ENCODE results near the gene ACHE.
A peak's percentile ranks its signal among the peaks of the same experiment; 100 is the strongest.
"Not testable (repeated sequence)": the region's sequence is repeated elsewhere in the genome, so short reads cannot be mapped to it uniquely, and the experiment has no call there.

The ACHE gene

GRCh38 chr7:100864263-100864845 is 31.3 kb downstream of the ACHE start:
- DNase-seq (ENCODE audit: low read depth in 2 of 3, low spot score in 2 of 3) = no peak

GRCh38 chr7:100863406-100863950 is 32.2 kb downstream of the ACHE start:
- no peak for DNase-seq (ENCODE audit: low read depth in 2 of 3, low spot score in 2 of 3)

DNA sequence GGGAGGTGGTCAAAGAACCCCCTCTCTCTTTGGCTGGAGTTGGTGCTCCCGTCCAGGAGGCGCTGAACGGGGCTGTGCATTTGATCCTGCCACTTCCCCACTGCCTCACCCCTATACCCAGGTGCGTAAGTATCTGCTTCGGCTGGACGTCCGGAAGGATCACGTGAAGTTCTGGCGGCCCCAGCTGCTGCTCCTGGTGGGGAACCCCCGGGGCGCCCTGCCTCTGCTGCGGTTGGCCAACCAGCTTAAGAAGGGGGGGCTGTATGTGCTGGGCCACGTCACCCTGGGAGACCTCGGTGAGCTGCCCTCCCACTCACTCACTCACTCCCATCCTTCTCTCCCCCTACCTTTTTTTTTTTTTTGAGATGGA is 34.1 kb downstream of the ACHE start:
- DNase-seq (ENCODE audit: low read depth in 2 of 3, low spot score in 2 of 3) = no peak

DNA sequence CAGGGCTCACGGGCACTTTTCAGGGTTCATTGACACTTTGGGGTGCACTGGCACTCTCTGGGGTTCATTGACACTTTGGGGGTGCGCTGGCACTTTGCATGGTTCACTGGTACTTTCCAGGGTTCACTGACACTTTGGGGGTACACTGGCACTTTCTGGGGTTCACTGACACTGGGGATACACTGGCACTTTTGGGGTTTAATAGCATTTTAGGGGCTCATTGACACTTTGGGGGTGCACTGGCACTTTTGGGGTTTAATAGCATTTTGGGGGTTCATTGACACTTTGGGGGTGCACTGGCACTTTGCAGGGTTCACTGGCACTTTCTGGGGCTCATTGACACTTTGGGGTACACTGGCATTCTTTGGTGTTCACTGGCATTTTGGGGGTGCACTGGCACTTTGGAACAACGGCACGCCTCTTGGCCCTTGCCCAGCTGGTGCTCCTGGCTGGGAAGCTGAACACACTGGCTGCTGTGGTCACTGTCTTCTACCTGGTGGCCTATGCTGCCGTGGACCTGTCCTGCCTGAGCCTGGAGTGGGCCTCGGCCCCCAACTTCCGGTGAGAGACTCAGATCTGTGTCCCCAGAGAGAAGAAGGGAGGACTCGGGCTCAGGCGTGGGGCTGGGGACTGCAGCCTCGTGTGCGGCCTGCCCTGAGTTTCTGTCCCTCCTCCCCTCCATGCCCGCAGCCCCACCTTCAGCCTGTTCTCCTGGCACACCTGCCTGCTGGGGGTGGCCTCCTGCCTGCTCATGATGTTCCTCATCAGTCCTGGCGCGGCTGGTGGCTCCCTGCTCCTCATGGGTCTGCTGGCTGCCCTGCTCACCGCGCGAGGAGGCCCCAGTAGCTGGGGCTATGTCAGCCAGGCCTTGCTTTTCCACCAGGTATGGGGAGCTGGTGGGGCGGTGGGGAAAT is 34.7 kb downstream of the ACHE start:
- DNase-seq (ENCODE audit: low read depth in 2 of 3, low spot score in 2 of 3) = no peak

DNA sequence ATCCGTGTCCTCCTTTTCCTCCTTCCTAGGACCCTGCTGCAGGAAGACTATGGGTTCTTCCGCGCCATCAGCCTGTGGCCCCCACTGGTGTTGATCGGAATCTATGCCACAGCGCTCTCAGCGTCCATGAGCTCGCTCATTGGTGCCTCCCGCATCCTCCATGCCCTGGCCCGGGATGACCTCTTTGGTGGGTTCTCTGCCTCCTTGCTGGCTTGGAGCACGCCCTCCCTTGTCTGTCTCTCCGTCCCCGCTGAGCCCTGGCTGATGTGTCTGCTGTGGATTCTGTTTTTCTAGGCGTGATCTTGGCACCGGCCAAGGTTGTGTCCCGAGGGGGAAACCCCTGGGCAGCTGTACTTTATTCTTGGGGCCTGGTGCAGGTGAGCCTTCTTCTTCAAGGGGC is 35.8 kb downstream of the ACHE start:
- DNase-seq (ENCODE audit: low read depth in 2 of 3, low spot score in 2 of 3) = no peak

GRCh38 chr7:100856871-100857282 is 38.8 kb downstream of the ACHE start:
- no peak for DNase-seq (ENCODE audit: low read depth in 2 of 3, low spot score in 2 of 3)

DNA sequence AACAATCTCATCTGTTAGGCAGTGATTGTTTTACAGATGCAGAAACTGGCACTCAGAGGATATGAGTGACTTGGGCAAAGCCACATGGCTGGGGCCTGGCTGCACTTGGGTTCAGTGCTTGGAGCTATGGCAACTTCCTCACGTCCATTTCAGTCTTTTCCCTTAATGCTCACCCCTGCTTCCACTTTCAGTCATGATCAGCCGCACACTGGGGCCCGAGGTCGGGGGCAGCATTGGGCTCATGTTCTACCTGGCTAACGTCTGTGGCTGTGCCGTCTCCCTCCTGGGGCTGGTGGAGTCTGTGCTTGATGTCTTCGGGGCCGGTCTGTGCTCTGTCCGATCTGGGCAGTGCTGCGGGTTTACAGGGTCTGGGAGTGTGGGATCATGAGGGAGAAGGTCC is 40.2 kb downstream of the ACHE start:
- DNase-seq (ENCODE audit: low read depth in 2 of 3, low spot score in 2 of 3) = no peak

DNA sequence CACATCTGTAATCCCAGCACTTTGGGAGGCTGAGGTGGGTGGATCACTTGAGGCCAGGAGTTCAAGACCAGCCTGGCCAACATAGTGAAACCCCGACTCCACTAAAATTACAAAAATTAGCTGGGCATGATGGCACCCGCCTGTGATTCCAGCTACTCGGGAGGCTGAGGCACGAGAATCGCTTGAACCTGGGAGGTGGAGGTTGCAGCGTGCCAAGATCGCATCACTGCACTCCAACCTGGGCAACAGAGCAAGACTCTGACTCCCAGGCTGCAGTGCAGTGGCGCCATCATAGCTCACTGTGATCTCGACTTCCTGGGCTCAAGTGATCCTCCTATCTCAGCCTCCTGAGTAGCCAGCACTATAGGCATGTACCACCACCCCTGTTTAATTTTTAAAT is 40.8 kb downstream of the ACHE start:
- not testable (repeated sequence) for DNase-seq (ENCODE audit: low read depth in 2 of 3, low spot score in 2 of 3)

DNA sequence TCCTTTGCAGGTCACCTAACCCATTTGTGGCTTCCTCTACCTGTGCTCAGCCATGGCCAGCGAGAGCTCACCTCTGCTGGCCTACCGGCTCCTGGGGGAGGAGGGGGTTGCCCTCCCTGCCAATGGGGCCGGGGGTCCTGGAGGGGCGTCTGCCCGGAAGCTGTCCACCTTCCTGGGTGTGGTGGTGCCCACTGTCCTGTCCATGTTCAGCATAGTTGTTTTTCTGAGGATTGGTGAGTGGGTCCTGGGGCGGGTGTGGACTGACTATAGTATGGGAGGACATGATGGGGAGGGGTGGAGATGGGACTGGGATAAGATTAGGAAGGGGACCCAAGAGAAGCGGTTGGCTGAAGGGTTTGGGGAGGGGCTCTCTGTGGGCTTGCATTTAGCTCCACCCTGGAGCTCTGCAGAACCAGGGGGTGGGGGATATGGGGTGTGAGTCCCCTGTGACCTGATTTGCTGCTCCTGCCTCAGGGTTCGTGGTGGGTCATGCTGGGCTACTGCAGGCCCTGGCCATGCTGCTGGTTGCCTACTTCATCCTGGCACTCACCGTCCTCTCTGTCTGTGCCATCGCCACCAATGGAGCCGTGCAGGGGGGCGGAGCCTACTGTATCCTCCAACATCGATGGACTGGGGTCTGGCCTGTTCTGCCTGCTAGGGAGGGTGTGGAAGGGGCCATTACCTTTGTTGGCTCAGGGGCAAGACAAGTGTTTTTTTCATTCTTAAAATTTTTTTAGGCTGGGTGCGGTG is 41.4 kb downstream of the ACHE start:
- no peak for DNase-seq (ENCODE audit: low read depth in 2 of 3, low spot score in 2 of 3)

- peak; percentile 74 to 77 (median 76) for DNase-seq (ENCODE audit: low read depth in 2 of 3, low spot score in 2 of 3)
These were observed 43.4 kb downstream of the ACHE start, which contains the start of gene SLC12A9 for GRCh38 chr7:100852048-100852872. SLC12A9 (plus strand) TSS chr7:100852713; CDS start chr7:100854198, 1,485 bp downstream.

GRCh38 chr7:100847360-100847759 is 48.3 kb downstream of the ACHE start:
- DNase-seq (ENCODE audit: low read depth in 2 of 3, low spot score in 2 of 3) = no peak

GRCh38 chr7:100840470-100841100 is 55.1 kb downstream of the ACHE start:
- DNase-seq (ENCODE audit: low read depth in 2 of 3, low spot score in 2 of 3) = no peak

Measured in activated CD8-positive, alpha-beta memory T cell treated with anti-CD3 and anti-CD28 coated beads for 48 hours (primary cell).